GM12801 (cell line): Measurements from ENCODE around the gene TSSK2.

ENCODE experiments used
- TF ChIP-seq, protein P1 (sequence below): IDR thresholded peaks from one replicate; pipeline ENCODE4 v1.5.1; 2011; ENCODE audit warnings: control low read depth; ENCODE audit not compliant: insufficient read length; ENCODE audit errors: extremely low read depth

TSSK2 gene

DNA sequence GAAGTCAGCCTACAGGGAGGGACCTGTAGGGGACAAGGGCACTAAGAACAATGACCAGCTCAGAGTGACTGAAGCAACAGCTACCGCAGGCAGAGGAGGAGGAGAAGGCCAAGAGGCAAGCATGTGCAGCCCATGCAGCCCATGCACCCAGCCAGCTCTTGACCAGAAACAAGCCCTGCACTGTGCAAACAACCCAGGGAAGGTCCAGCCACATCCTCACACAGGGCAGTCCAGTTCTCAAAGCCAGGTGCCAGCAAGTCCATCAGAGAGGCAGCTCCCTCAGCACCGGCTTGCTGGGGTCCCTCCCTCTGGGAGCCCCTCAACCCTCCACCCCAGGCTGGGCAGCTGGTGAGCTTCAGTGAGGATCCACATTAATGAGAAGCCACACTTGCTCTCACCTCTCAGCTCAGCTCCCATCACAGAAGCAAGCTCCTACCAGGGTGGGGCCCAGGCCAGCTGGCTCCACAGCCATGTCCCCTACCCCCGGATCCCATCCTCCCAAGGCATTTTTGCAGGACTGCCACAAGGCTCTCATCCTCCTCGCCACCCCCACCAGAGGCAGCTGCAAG, 16.0 kb upstream of the TSSK2 start:
- TF ChIP-seq, protein P1, sequence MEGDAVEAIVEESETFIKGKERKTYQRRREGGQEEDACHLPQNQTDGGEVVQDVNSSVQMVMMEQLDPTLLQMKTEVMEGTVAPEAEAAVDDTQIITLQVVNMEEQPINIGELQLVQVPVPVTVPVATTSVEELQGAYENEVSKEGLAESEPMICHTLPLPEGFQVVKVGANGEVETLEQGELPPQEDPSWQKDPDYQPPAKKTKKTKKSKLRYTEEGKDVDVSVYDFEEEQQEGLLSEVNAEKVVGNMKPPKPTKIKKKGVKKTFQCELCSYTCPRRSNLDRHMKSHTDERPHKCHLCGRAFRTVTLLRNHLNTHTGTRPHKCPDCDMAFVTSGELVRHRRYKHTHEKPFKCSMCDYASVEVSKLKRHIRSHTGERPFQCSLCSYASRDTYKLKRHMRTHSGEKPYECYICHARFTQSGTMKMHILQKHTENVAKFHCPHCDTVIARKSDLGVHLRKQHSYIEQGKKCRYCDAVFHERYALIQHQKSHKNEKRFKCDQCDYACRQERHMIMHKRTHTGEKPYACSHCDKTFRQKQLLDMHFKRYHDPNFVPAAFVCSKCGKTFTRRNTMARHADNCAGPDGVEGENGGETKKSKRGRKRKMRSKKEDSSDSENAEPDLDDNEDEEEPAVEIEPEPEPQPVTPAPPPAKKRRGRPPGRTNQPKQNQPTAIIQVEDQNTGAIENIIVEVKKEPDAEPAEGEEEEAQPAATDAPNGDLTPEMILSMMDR = no peak

DNA sequence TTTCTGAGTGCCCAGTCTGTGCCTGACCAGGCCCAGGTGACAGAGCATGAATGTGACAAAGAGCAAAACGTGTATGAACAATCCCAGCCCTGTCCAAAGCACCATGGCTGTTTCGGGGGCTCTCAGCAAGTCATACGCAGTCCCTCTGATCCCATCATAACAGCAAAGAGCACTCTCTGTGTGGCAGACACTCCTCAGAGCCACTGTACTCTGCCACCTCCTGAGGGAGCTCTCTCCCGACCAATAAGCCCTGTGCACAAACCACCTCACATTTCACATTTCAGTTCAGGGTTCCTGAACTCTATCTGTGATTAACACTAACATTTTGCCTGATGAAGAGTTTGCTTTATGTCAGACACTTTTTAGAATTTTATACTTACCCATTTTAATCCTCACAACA, 15.5 kb upstream of the TSSK2 start:
- TF ChIP-seq, protein P1 = no peak

- TF ChIP-seq, protein P1 = no peak
These were observed 14.0 kb upstream of the TSSK2 start for GRCh38 chr22:19117111-19117512.

DNA sequence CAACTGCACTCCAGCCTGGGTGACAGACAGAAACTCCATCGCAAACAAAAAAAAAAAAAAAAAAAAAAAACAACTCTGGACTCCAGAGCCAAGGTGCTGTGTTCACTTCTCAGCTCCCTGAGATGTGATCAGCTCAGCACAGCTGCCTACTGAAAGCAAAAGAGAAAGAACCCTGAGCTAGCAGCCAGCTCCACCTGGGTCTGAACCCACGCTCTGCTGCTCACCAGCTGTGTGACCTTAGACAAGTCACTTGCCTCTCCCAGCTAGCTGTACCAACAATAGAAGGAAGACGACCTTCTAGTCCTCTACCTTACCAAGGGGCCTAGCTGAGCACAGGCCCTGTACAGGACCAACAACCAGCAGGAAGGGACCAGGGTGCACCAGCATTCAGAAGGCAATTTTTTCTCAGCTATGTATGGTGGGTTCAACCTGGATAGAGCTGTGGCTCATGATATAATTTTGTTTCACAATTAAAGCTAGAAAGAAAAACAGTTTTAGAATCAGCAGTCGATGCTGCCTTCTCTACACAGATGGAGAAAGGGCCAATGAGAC, 12.7 kb upstream of the TSSK2 start:
- TF ChIP-seq, protein P1 = no peak

GRCh38 chr22:19119949-19120348, 11.2 kb upstream of the TSSK2 start:
- TF ChIP-seq, protein P1 = no peak

GRCh38 chr22:19120829-19121630, 10.1 kb upstream of the TSSK2 start:
- TF ChIP-seq, protein P1 = no peak

- TF ChIP-seq, protein P1 = no peak
These were observed 9.4 kb upstream of the TSSK2 start for GRCh38 chr22:19121631-19122142.
